A673 (cell line): ENCODE results near the gene UBFD1.

Experiments
- CTCF ChIP-seq: fragments of 300-800, 200-600 bp; sonication (generic); conservative IDR thresholded peaks from 2 replicates; pipeline ENCODE4 v1.5.1; 2017; ENCODE audit warnings: low read depth, mild to moderate bottlenecking, antibody characterized with exemption, low read length, moderate library complexity, mixed read lengths
- EZH2 ChIP-seq: fragments of 200-600 bp; sonication (generic); IDR thresholded peaks from 2 replicates; pipeline ENCODE4 v1.6.1; 2017; ENCODE audit warnings: borderline replicate concordance, low read depth, mild to moderate bottlenecking, mixed read lengths, antibody characterized with exemption, low read length; ENCODE audit not compliant: poor library complexity, severe bottlenecking

- TF ChIP-seq CTCF (no peak), EZH2 (no peak)
Observed at GRCh38 chr16:23578101-23578830, 20.7 kb downstream of the UBFD1 start.
